IMR-90 (cell line): ENCODE results near the gene SLC7A10. TPM values are rescaled to one million over a fixed set of nuclear protein-coding genes. Genes with fewer than 3 reads are reported as not detected.

Source experiments
- ATAC-seq: fragments of 200-7000 bp; cut with Tn5 transposase; 2 replicates; pipeline ENCODE4 v1.9.1; 2020; ENCODE audit warnings: low read depth, mild to moderate bottlenecking, moderate library complexity
- BruUV-seq: library from RNA; stranded (reverse); fragments of 400-500 nt; replicated peaks from 2 replicates; lab custom pipeline; 2021; lab: Mats Ljungman, UMichigan
- CTCF ChIA-PET: fragments of 300-600 bp; formaldehyde crosslinking; extraction: SDS; loops from one replicate; lab custom pipeline; 2021; ENCODE audit warnings: antibody characterized with exemption; lab: Yijun Ruan, JAX
- POLR2A ChIA-PET: fragments of 300-600 bp; sonication (Branson Sonifier 250); formaldehyde crosslinking; loops from one replicate; lab custom pipeline; 2022; ENCODE audit warnings: antibody characterized with exemption; ENCODE audit not compliant: unreplicated experiment; lab: Charles Lee
- DNase-seq: peaks from one replicate; pipeline ENCODE4 v3.0.0; 2013
- H2AFZ ChIP-seq: replicated peaks from 2 replicates; pipeline ENCODE3; 2013; ENCODE audit warnings: low read length, mild to moderate bottlenecking; ENCODE audit not compliant: poor library complexity
- H2AK5ac ChIP-seq: 2 replicates; pipeline ENCODE4 v1.6.1; 2013; ENCODE audit warnings: low read depth, low read length, inconsistent platforms
- H2AK9ac ChIP-seq: replicated peaks from 2 replicates; pipeline ENCODE3; 2013; ENCODE audit warnings: mild to moderate bottlenecking, low read depth, low read length, moderate library complexity; ENCODE audit not compliant: poor library complexity
- H2BK120ac ChIP-seq: 2 replicates; pipeline ENCODE4 v1.6.1; 2013; ENCODE audit warnings: low read depth, low read length, inconsistent platforms
- H2BK15ac ChIP-seq: 3 replicates; pipeline ENCODE4 v1.6.1; 2013; ENCODE audit warnings: low read depth, low read length, inconsistent platforms
- H2BK20ac ChIP-seq: 2 replicates; pipeline ENCODE4 v1.6.1; 2013; ENCODE audit warnings: low read depth, mild to moderate bottlenecking, inconsistent platforms, low read length, moderate library complexity
- H2BK5ac ChIP-seq: 2 replicates; pipeline ENCODE4 v1.6.1; 2013; ENCODE audit warnings: mild to moderate bottlenecking, low read depth, low read length, inconsistent platforms; ENCODE audit not compliant: poor library complexity, severe bottlenecking
- H3K14ac ChIP-seq: replicated peaks from 2 replicates; pipeline ENCODE4 v1.6.1; 2013; ENCODE audit warnings: low read depth, low read length, inconsistent platforms
- H3K18ac ChIP-seq: 2 replicates; pipeline ENCODE4 v1.6.1; 2013; ENCODE audit warnings: low read depth, low read length, control low read depth
- H3K23ac ChIP-seq: 2 replicates; pipeline ENCODE4 v1.6.1; 2013; ENCODE audit warnings: low read depth, low read length, inconsistent platforms
- H3K27ac ChIP-seq: 2 replicates; pipeline ENCODE4 v1.5.1; 2013; ENCODE audit warnings: mild to moderate bottlenecking, control low read depth, low read length; ENCODE audit not compliant: insufficient read depth
- H3K27me3 ChIP-seq: 2 replicates; pipeline ENCODE4 v1.6.1; 2013; ENCODE audit warnings: low read length; ENCODE audit not compliant: control insufficient read depth, insufficient read depth
- H3K36me3 ChIP-seq: 2 replicates; pipeline ENCODE4 v1.6.1; 2013; ENCODE audit warnings: low read length, mixed read lengths; ENCODE audit not compliant: control insufficient read depth, insufficient read depth
- H3K4ac ChIP-seq: 2 replicates; pipeline ENCODE4 v1.6.1; 2013; ENCODE audit warnings: low read depth, low read length, inconsistent platforms
- H3K4me1 ChIP-seq: 2 replicates; pipeline ENCODE4 v1.6.1; 2013; ENCODE audit warnings: low read length, mixed read lengths; ENCODE audit not compliant: control insufficient read depth, insufficient read depth
- H3K4me2 ChIP-seq: 2 replicates; pipeline ENCODE4 v1.6.1; 2013; ENCODE audit warnings: low read depth, mild to moderate bottlenecking, control low read depth, low read length, moderate library complexity
- H3K4me3 ChIP-seq: 2 replicates; pipeline ENCODE4 v1.5.1; 2013; ENCODE audit warnings: low read depth, mild to moderate bottlenecking, control low read depth, low read length, moderate library complexity; ENCODE audit not compliant: insufficient read depth
- H3K56ac ChIP-seq: 2 replicates; pipeline ENCODE4 v1.6.1; 2013; ENCODE audit warnings: low read length, inconsistent platforms; ENCODE audit not compliant: insufficient read depth; ENCODE audit errors: extremely low read depth
- H3K79me1 ChIP-seq, 2 experiments: 2 replicates each; pipeline ENCODE4 v1.6.1; 2013; ENCODE audit warnings: low read length in 2 of 2, inconsistent platforms in 1 of 2, low read depth in 1 of 2
- H3K9ac ChIP-seq: 2 replicates; pipeline ENCODE4 v1.6.1; 2013; ENCODE audit warnings: low read depth, low read length, control low read depth
- H3K9me1 ChIP-seq: 2 replicates; pipeline ENCODE4 v1.6.1; 2013; ENCODE audit warnings: low read length, inconsistent platforms; ENCODE audit not compliant: insufficient read depth
- H3K9me3 ChIP-seq: 2 replicates; pipeline ENCODE4 v1.6.1; 2013; ENCODE audit warnings: low read length; ENCODE audit not compliant: control insufficient read depth, insufficient read depth
- H4K20me1 ChIP-seq: 2 replicates; pipeline ENCODE4 v1.6.1; 2013; ENCODE audit warnings: low read length, inconsistent platforms; ENCODE audit not compliant: insufficient read depth
- H4K5ac ChIP-seq: 2 replicates; pipeline ENCODE4 v1.6.1; 2013; ENCODE audit warnings: mild to moderate bottlenecking, low read depth, low read length, control low read depth
- H4K8ac ChIP-seq, 2 experiments: 2 replicates each; pipeline ENCODE4 v1.6.1; 2013; ENCODE audit warnings: low read depth in 2 of 2, low read length in 2 of 2, control low read depth in 1 of 2, inconsistent platforms in 1 of 2
- H4K91ac ChIP-seq: 2 replicates; pipeline ENCODE4 v1.6.1; 2013; ENCODE audit warnings: low read depth, low read length, inconsistent platforms; ENCODE audit not compliant: insufficient read depth
- BHLHE40 ChIP-seq: fragments of 150-350 bp; IDR thresholded peaks from 2 replicates; pipeline ENCODE4 v1.6.1; 2016; ENCODE audit warnings: mild to moderate bottlenecking, low read depth, low read length
- CEBPB ChIP-seq: IDR thresholded peaks from 2 replicates; pipeline ENCODE4 v1.6.1; 2012; ENCODE audit warnings: low read depth, low read length, improper control_type of control experiment
- CHD1 ChIP-seq: IDR thresholded peaks from 2 replicates; pipeline ENCODE4 v1.6.1; 2012; ENCODE audit warnings: low read depth, low read length, improper control_type of control experiment
- FOS ChIP-seq: fragments of 150-350 bp; IDR thresholded peaks from 2 replicates; pipeline ENCODE4 v1.6.1; 2016; ENCODE audit warnings: low read depth, low read length
- MAZ ChIP-seq: IDR thresholded peaks from 2 replicates; pipeline ENCODE4 v1.6.1; 2012; ENCODE audit warnings: low read depth, mild to moderate bottlenecking, low read length, improper control_type of control experiment, moderate library complexity, borderline replicate concordance
- NFE2L2 ChIP-seq: fragments of 150-350 bp; IDR thresholded peaks from 2 replicates; pipeline ENCODE4 v1.6.1; 2016; ENCODE audit warnings: low read depth, mild to moderate bottlenecking, low read length
- POLR2A ChIP-seq: IDR thresholded peaks from 2 replicates; pipeline ENCODE4 v1.6.1; 2012; ENCODE audit warnings: mild to moderate bottlenecking, low read depth, low read length
- RAD21 ChIP-seq: IDR thresholded peaks from 2 replicates; pipeline ENCODE4 v1.6.1; 2012; ENCODE audit warnings: low read length, improper control_type of control experiment
- RFX5 ChIP-seq: IDR thresholded peaks from 2 replicates; pipeline ENCODE4 v1.8.0; 2012; ENCODE audit warnings: low read depth, mild to moderate bottlenecking, low read length, moderate library complexity
- WGBS, 2 experiments: methylation state at CpG; one replicate each; pipeline versions ENCODE4 v1.1.5 to v1.1.7; 2013; ENCODE audit warnings: missing lambda C conversion rate in 2 of 2; ENCODE audit not compliant: insufficient read length in 1 of 2; ENCODE audit errors: extremely low coverage in 2 of 2; 5-methylcytosine and 5-hydroxymethylcytosine counted together
- dilution Hi-C: fragments of 300-500 bp; cut with HindIII; formaldehyde crosslinking; loops from one replicate; pipeline ENCODE4 v1.14.3; 2018; ENCODE audit warnings: low sequenced_read_pairs; ENCODE audit not compliant: unreplicated experiment
- in situ Hi-C: fragments of 300-500 bp; cut with MboI; formaldehyde crosslinking; loops from 3 replicates; pipeline ENCODE4 v1.14.3; 2019; ENCODE audit warnings: low sequenced_read_pairs, inconsistent platforms, mixed read lengths
- intact Hi-C: fragments of 100-400 bp; cut with micrococcal nuclease; formaldehyde crosslinking; loops from 2 replicates; pipeline ENCODE4 v1.10.0; 2022
- polyA plus RNA-seq, 3 experiments: library from polyadenylated mRNA; depleted of rRNA; stranded (reverse); fragments of >200 nt; gene quantifications; 2 replicates each; pipeline ENCODE4 v1.2.3, GENCODE V29; 2012; ENCODE audit warnings: low replicate concordance in 1 of 3
- total RNA-seq: library from RNA; depleted of rRNA; stranded (reverse); fragments of >200 nt; gene quantifications from 2 replicates; pipeline ENCODE4 v1.2.3, GENCODE V29; 2012
- TF ChIP-seq, protein P1 (sequence below): conservative IDR thresholded peaks from 2 replicates; pipeline ENCODE4 v1.5.1; 2012; ENCODE audit warnings: mild to moderate bottlenecking, low read depth, low read length, improper control_type of control experiment
- TF ChIP-seq, protein P2 (sequence below): fragments of 150-350 bp; IDR thresholded peaks from 2 replicates; pipeline ENCODE4 v1.6.1; 2016; ENCODE audit warnings: low read depth, mild to moderate bottlenecking, low read length, moderate library complexity, borderline replicate concordance

The SLC7A10 gene
- total and polyA plus RNA-seq, 2 of the 4 experiments (the other 2 are of a cell fraction) = not detected

DNA sequence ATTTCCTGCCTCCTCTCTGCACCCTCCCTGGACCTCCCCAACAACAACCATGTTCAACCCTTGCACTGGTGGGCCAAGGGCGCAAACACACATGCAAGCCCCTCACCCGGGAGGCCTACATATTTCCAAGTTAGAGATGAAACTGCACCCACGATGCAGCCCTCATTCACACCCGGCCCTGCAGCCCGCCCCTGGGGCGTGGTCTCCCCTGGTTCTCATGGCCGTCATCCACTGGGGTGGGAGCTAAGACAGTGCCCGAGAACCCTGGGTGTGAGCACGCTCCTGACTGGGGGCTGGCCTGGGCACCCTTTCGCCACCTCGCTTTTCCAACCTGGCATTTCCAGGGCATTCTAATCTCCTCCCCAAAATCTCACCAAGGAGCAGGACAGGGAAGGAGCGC lies 7.0 kb upstream of the SLC7A10 start:
- H3K9me3 ChIP-seq = peaks cover 5% of the 10 kb centered on the region
- no peak overlapping the region for H3K9ac ChIP-seq
- no peak overlapping the region for H3K56ac ChIP-seq
- H3K4me1 ChIP-seq = no peaks in the 10 kb centered on the region
- H4K8ac ChIP-seq = no peak overlapping the region
- DNase-seq (no peak), ATAC-seq (no peak)
- CTCF ChIA-PET = no interaction called here
- no peak overlapping the region for H2BK20ac ChIP-seq
- H3K4ac ChIP-seq = no peak overlapping the region
- H4K91ac ChIP-seq = no peak overlapping the region
- H3K4me2 ChIP-seq = no peak overlapping the region
- 60% methylated on average over 7 of the region's 12 CpGs; no CpG with 5 or more reads in 1 of the 2 experiments for WGBS, 2 experiments
- no peak overlapping the region for H2BK5ac ChIP-seq
- H3K23ac ChIP-seq = no peak overlapping the region
- peak overlapping the region; percentile 4; the same call in 1 of the 2 replicates for H2AK5ac ChIP-seq
- in situ Hi-C loops = loop anchor here (10.0 kb wide), 1 partner anchor 532 kb away; no protein-coding TSS in a partner anchor
- H3K36me3 ChIP-seq = no peaks in the 10 kb centered on the region
- H3K79me1 ChIP-seq = no peaks in the 10 kb centered on the region
- peaks cover 26% of the 10 kb centered on the region for H3K27me3 ChIP-seq
- H2BK15ac ChIP-seq = no peak overlapping the region
- peak overlapping the region; percentile 14 for H2AFZ ChIP-seq
- H3K4me3 ChIP-seq = no peak overlapping the region
- peaks cover 7% of the 10 kb centered on the region; the same call in 1 of the 2 replicates for H3K9me1 ChIP-seq
- H2BK120ac ChIP-seq = no peak overlapping the region
- no peak overlapping the region for H4K5ac ChIP-seq
- no TSS peak for BruUV-seq
- dilution Hi-C loops = no loop called here
- no peak overlapping the region for H3K27ac ChIP-seq
- intact Hi-C loops = loop anchor here (5.0 kb wide), 1 partner anchor 450 kb away; no protein-coding TSS in a partner anchor
- H4K20me1 ChIP-seq = no peaks in the 10 kb centered on the region
- no peak overlapping the region for H2AK9ac ChIP-seq
- POLR2A ChIA-PET = no interaction called here
- no peak overlapping the region for H3K14ac ChIP-seq
- TF ChIP-seq NFE2L2 (no peak), RFX5 (no peak), MAZ (no peak), CEBPB (no peak), POLR2A (no peak), FOS (no peak), RAD21 (no peak), BHLHE40 (no peak), CHD1 (no peak)
- TF ChIP-seq, protein P1, sequence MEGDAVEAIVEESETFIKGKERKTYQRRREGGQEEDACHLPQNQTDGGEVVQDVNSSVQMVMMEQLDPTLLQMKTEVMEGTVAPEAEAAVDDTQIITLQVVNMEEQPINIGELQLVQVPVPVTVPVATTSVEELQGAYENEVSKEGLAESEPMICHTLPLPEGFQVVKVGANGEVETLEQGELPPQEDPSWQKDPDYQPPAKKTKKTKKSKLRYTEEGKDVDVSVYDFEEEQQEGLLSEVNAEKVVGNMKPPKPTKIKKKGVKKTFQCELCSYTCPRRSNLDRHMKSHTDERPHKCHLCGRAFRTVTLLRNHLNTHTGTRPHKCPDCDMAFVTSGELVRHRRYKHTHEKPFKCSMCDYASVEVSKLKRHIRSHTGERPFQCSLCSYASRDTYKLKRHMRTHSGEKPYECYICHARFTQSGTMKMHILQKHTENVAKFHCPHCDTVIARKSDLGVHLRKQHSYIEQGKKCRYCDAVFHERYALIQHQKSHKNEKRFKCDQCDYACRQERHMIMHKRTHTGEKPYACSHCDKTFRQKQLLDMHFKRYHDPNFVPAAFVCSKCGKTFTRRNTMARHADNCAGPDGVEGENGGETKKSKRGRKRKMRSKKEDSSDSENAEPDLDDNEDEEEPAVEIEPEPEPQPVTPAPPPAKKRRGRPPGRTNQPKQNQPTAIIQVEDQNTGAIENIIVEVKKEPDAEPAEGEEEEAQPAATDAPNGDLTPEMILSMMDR = no peak
- TF ChIP-seq, protein P2, sequence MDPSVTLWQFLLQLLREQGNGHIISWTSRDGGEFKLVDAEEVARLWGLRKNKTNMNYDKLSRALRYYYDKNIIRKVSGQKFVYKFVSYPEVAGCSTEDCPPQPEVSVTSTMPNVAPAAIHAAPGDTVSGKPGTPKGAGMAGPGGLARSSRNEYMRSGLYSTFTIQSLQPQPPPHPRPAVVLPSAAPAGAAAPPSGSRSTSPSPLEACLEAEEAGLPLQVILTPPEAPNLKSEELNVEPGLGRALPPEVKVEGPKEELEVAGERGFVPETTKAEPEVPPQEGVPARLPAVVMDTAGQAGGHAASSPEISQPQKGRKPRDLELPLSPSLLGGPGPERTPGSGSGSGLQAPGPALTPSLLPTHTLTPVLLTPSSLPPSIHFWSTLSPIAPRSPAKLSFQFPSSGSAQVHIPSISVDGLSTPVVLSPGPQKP = no peak
- H3K18ac ChIP-seq = no peak overlapping the region
